K562 treated with DMSO at 1 percent for 12 hours (cell line): ENCODE data around the gene FAM156B. TPM values are rescaled to one million over a fixed set of nuclear protein-coding genes. Genes with fewer than 3 reads are reported as not detected.

ENCODE experiments used
- total RNA-seq: library from RNA; unstranded; fragments of 300-600 nt; gene quantifications from 2 replicates; pipeline ENCODE4 v1.2.3, GENCODE V29; 2022; ENCODE audit not compliant: insufficient read depth

Gene FAM156B
- 8.4 and 9.2 TPM in 2 replicates for total RNA-seq

DNA sequence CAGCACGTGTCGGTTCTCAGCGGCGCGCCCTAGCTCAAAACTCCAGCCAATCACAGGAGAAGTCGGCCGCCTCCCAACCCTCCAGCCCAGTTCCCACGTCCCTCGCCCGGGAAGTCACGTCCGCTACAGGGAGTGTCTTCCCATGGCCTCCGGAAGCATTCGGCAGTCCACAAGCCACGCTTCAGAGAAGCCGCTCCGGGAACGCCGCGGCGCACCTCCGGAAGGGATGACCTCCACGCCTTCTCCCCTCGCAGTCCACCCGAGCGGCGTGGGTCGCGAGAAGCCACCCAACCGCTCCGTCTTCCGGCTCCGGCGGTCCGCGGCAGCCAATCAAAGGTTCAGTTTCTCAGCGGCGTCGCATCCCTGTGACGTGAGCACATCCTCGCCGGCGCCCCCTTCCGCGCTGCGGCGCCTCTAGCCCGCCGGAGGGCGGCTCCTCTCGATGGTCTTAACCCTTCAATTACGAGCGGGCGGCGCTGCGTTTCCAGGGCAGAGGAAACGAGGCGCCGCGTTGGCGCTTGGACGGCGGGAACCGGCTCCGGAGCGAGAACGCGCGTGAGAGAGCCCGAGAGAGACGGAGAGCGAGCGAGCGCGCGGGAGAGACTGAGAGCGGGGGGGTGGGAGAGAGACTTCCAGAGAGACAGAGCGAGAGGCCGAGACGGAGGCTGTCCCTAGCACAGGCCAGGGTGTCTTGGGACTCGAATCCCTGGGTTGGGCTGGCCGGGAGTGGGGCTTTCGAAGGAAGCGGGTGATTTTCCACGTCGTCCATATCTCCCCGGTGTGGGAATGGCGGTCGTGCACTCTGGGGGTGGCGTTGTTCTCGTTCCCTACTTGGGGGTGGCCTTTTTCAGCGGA is at the start of gene FAM156B:
FAM156B (plus strand) TSS at position 476 of the 855 bp plus-strand sequence. CDS start 9,896 bp downstream, outside the sequence.

GRCh38 chrX:52867610-52868348 is 29.4 kb upstream of the FAM156B start, which contains the start of gene XAGE3:
XAGE3 (minus strand) TSS chrX:52868083; CDS start chrX:52867133, 950 bp downstream.

Other genes with a start within 250 kb of the FAM156B start
- not detected in 2 replicates for gene SSX7, start 242.4 kb upstream of the FAM156B start, total RNA-seq
- gene SSX2, start 190.2 kb upstream of the FAM156B start, total RNA-seq = 68.8 and 81.3 TPM in 2 replicates
- 88.1 TPM in 1 of 2 replicates, not detected in the other for gene SSX2B, start 146.1 kb upstream of the FAM156B start, total RNA-seq
- not detected in 2 replicates for gene SPANXN5, start 99.9 kb upstream of the FAM156B start, total RNA-seq
- gene XAGE5, start 86.0 kb upstream of the FAM156B start, total RNA-seq = not detected in 2 replicates
- not detected in 2 replicates for gene XAGE3, start 29.2 kb upstream of the FAM156B start, total RNA-seq
- gene FAM156A, start 61.2 kb downstream of the FAM156B start, total RNA-seq = 2.9 and 7.0 TPM in 2 replicates
- gene GPR173, start 151.5 kb downstream of the FAM156B start, total RNA-seq = not detected in 2 replicates
- 9.0 and 14.2 TPM in 2 replicates for gene TSPYL2, start 185.0 kb downstream of the FAM156B start, total RNA-seq
- 0.30 and 1.7 TPM in 2 replicates for gene KANTR, start 196.8 kb downstream of the FAM156B start, total RNA-seq